Adrenal gland (tissue), 5 donors: Measurements from ENCODE around the gene CAPN15.

Source experiments
- CTCF ChIP-seq, 6 experiments: fragments of 450-650 bp in 4 of 6; fragments of 200-600 bp in 2 of 6; sonication (generic) in 1 of 6; IDR thresholded peaks; 1 replicate in 5 of 6; 2 replicates in 1 of 6; pipeline versions ENCODE4 v1.5.1 to v1.8.0; 2016 to 2021; ENCODE audit warnings: antibody characterized with exemption in 6 of 6, mild to moderate bottlenecking in 2 of 6, moderate library complexity in 1 of 6
- POLR2A ChIP-seq, 2 donors: fragments of 450-650 bp; IDR thresholded peaks; one replicate each; pipeline ENCODE4 v1.6.1; 2017; ENCODE audit warnings: antibody characterized with exemption in 2 of 2, mild to moderate bottlenecking in 2 of 2, moderate library complexity in 1 of 2
- donor health status: DM: no; HTN: no; CAD: no.

GRCh38 chr16:591892-592517, 64.5 kb downstream of the CAPN15 start:
- TF ChIP-seq CTCF (IDR thresholded peaks at IDR 0.05), result no peak
- no peak for TF ChIP-seq POLR2A (IDR thresholded peaks at IDR 0.05)
